Measurements from ENCODE around the gene HCCS. TPM values are rescaled to one million over a fixed set of nuclear protein-coding genes. Genes with fewer than 3 reads are reported as not detected.

Gene HCCS
- total RNA-seq, 1 experiment from 2014 or later, result 28.2 TPM

- DNase-seq (ENCODE audit: low read depth, low spot score) (no peak), ATAC-seq (no peak)
- peaks cover 1 to 2% of the 10 kb centered on the region in 2 experiments; a peak in 1 of 4 replicates for H3K36me3 ChIP-seq (ENCODE audit: control insufficient read depth in 1 of 2, insufficient read depth in 2 of 2, low read length in 2 of 2)
- CTCF ChIA-PET, result no interaction called here
- TF ChIP-seq SIN3A (IDR thresholded peaks at IDR 0.05; ENCODE audit: low read depth) (no peak), ZBTB33 (IDR thresholded peaks at IDR 0.05; ENCODE audit: extremely low read depth, insufficient replicate concordance, low read length) (no peak), SP1 (IDR thresholded peaks at IDR 0.05; ENCODE audit: low read depth) (no peak), ELF1 (IDR thresholded peaks at IDR 0.05; ENCODE audit: borderline replicate concordance, low read depth) (no peak), JUND (IDR thresholded peaks at IDR 0.05) (no peak), EGR1 (IDR thresholded peaks at IDR 0.05; ENCODE audit: low read depth) (no peak), YY1 (IDR thresholded peaks at IDR 0.05; ENCODE audit: extremely low read depth, insufficient replicate concordance, low read depth, low read length) (no peak), EZH2 (IDR thresholded peaks at IDR 0.05) (no peak)
- H3K79me2 ChIP-seq (ENCODE audit: insufficient read depth, low read length), result peaks cover 23% of the 10 kb centered on the region
- BruUV-seq (replicated peaks), result no TSS peak
- no peak overlapping the region for H3K4me2 ChIP-seq (ENCODE audit: low read length)
- H3K27ac ChIP-seq (ENCODE audit: low read depth, low read length), result no peak overlapping the region
- no peak overlapping the region for H3K4me3 ChIP-seq (replicated peaks in 1 of 2; ENCODE audit: low read depth in 1 of 2, low read length in 2 of 2)
- no peak overlapping the region for H3K9ac ChIP-seq (ENCODE audit: low read length)
- peaks cover 2 to 13% of the 10 kb centered on the region in 2 experiments; a peak in 2 of 4 replicates for H3K4me1 ChIP-seq (ENCODE audit: control insufficient read depth in 1 of 2, insufficient read depth in 2 of 2, low read length in 2 of 2)
- RAD21 ChIA-PET (ENCODE audit: low non-redundant PET in 1 of 2, low total read pairs in 2 of 2, uncharacterized antibody in 2 of 2, unreplicated experiment in 2 of 2), result no interaction called here
- intact Hi-C loops (cut with micrococcal nuclease), result loop anchor here (10.0 kb wide), 2 partner anchors 384 to 914 kb away; no protein-coding TSS in a partner anchor
- H2AFZ ChIP-seq (ENCODE audit: low read depth, low read length, poor library complexity, severe bottlenecking), result no peak overlapping the region
- no peaks in the 10 kb centered on the region for H3K27me3 ChIP-seq (ENCODE audit: insufficient read depth, low read length)
- POLR2A ChIA-PET, result no interaction called here
- no peaks in the 10 kb centered on the region for H3K9me2 ChIP-seq (ENCODE audit: insufficient read depth)
- H3K9me3 ChIP-seq (ENCODE audit: control insufficient read depth in 1 of 2, insufficient read depth in 1 of 2, low read depth in 1 of 2, low read length in 2 of 2), result no peaks in the 10 kb centered on the region
- H4K20me1 ChIP-seq (ENCODE audit: insufficient read depth), result no peaks in the 10 kb centered on the region
Observed at GRCh38 chrX:11108253-11108941, 2.7 kb upstream of the HCCS start.
